ENCODE results near the gene TMEM132A. TPM values are rescaled to one million over a fixed set of nuclear protein-coding genes. Genes with fewer than 3 reads are reported as not detected.

The TMEM132A gene
- under 1 TPM; 0.68 to 0.73 TPM for total RNA-seq
- not detected for polyA plus RNA-seq

- Histone ChIP-seq H3K9me3 (ENCODE audit: low read length) (no peaks in the 10 kb centered on the region), H3K4me3 (ENCODE audit: low read length) (no peak within 1 kb of the TSS), H3K27ac (ENCODE audit: low read depth, low read length) (no peak within 1 kb of the TSS), H3K27me3 (ENCODE audit: insufficient read depth, low read length, poor library complexity, severe bottlenecking) (peaks cover 20% of the 10 kb centered on the region), H3K4me1 (ENCODE audit: insufficient read depth, low read length) (peaks cover 13% of the 10 kb centered on the region), H3K36me3 (ENCODE audit: insufficient read depth, low read length) (peaks cover 32% of the 10 kb centered on the region)
- Mint-ChIP-seq H3K4me3 (peak within 1 kb of the TSS; percentile 8 to 89 (median 70)), H3K27me3 (peaks cover 10 to 20% of the 10 kb centered on the region in 2 donors), H3K4me1 (peaks cover 14 to 24% (median 17%) of the 10 kb centered on the region in 3 donors), H3K27ac (peak within 1 kb of the TSS in 5 of 8 donors; percentile 18 to 56 (median 43)), H3K9me3 (no peaks in the 10 kb centered on the region), H3K36me3 (peaks cover 22 to 42% (median 25%) of the 10 kb centered on the region in 3 donors)
- ChIA-PET POLR2A (interaction anchor here (0.6 to 1.1 kb wide), 3 partner anchors 9 to 19 kb away, joined by 3 read pairs; no protein-coding TSS in a partner anchor), CTCF (interaction anchor here (1.0 to 1.3 kb wide), 3 partner anchors 25 to 264 kb away, joined by 3 read pairs; no protein-coding TSS in a partner anchor)
- DNase-seq, result no peak
Observed at GRCh38 chr11:60924110-60924905, at the start of gene TMEM132A. TSS of gene TMEM132A (plus strand) at chr11:60924460. CDS start at chr11:60924634, 174 bp downstream.

- no peaks in the 10 kb centered on the region for H3K9me3 Mint-ChIP-seq
- ChIA-PET POLR2A (no interaction called here), CTCF (interaction anchor here (1.0 to 1.9 kb wide), 3 partner anchors 12 to 23 kb away, joined by 3 to 7 read pairs (median 4); no protein-coding TSS in a partner anchor)
- Histone ChIP-seq H3K4me3 (ENCODE audit: low read length) (no peak overlapping the region), H3K36me3 (ENCODE audit: insufficient read depth, low read length) (peaks cover 9% of the 10 kb centered on the region), H3K27ac (ENCODE audit: low read depth, low read length) (no peak overlapping the region), H3K9me3 (ENCODE audit: low read length) (no peaks in the 10 kb centered on the region), H3K27me3 (ENCODE audit: insufficient read depth, low read length, poor library complexity, severe bottlenecking) (no peaks in the 10 kb centered on the region), H3K4me1 (ENCODE audit: insufficient read depth, low read length) (peaks cover 26% of the 10 kb centered on the region)
- H3K27ac Mint-ChIP-seq, result no peak overlapping the region
- peaks cover 14 to 35% (median 28%) of the 10 kb centered on the region in 3 donors for H3K4me1 Mint-ChIP-seq
- no peaks in the 10 kb centered on the region for H3K27me3 Mint-ChIP-seq
- DNase-seq, result no peak
- H3K36me3 Mint-ChIP-seq, result peaks cover 0 to 33% (median under 1%) of the 10 kb centered on the region in 3 donors
- H3K4me3 Mint-ChIP-seq, result no peak overlapping the region
Observed at GRCh38 chr11:60875366-60876167, 48.7 kb upstream of the TMEM132A start.

- Histone ChIP-seq H3K27me3 (ENCODE audit: insufficient read depth, low read length, poor library complexity, severe bottlenecking) (no peaks in the 10 kb centered on the region), H3K4me1 (ENCODE audit: insufficient read depth, low read length) (peaks cover 22% of the 10 kb centered on the region), H3K9me3 (ENCODE audit: low read length) (no peaks in the 10 kb centered on the region), H3K36me3 (ENCODE audit: insufficient read depth, low read length) (peaks cover 10% of the 10 kb centered on the region), H3K4me3 (ENCODE audit: low read length) (no peak overlapping the region), H3K27ac (ENCODE audit: low read depth, low read length) (no peak overlapping the region)
- ChIA-PET CTCF (interaction anchor here (1.9 kb wide), 1 partner anchor 23 kb away, joined by 7 read pairs; no protein-coding TSS in a partner anchor), POLR2A (no interaction called here)
- H3K27ac Mint-ChIP-seq, result no peak overlapping the region
- H3K4me1 Mint-ChIP-seq, result peaks cover 11 to 29% (median 23%) of the 10 kb centered on the region in 3 donors
- H3K9me3 Mint-ChIP-seq, result no peaks in the 10 kb centered on the region
- DNase-seq, result no peak
- H3K36me3 Mint-ChIP-seq, result peaks cover 0 to 39% (median 4%) of the 10 kb centered on the region in 3 donors
- no peak overlapping the region for H3K4me3 Mint-ChIP-seq
- H3K27me3 Mint-ChIP-seq, result no peaks in the 10 kb centered on the region
Observed at GRCh38 chr11:60876168-60876485, 48.1 kb upstream of the TMEM132A start.

GRCh38 chr11:60878245-60879101 is 45.8 kb upstream of the TMEM132A start:
- Histone ChIP-seq H3K36me3 (ENCODE audit: insufficient read depth, low read length) (peaks cover 10% of the 10 kb centered on the region), H3K4me3 (ENCODE audit: low read length) (no peak overlapping the region), H3K4me1 (ENCODE audit: insufficient read depth, low read length) (peaks cover under 1% of the 10 kb centered on the region), H3K9me3 (ENCODE audit: low read length) (no peaks in the 10 kb centered on the region), H3K27ac (ENCODE audit: low read depth, low read length) (no peak overlapping the region), H3K27me3 (ENCODE audit: insufficient read depth, low read length, poor library complexity, severe bottlenecking) (no peaks in the 10 kb centered on the region)
- ChIA-PET CTCF (interaction anchor here (1.0 to 1.6 kb wide), 2 partner anchors 9 to 23 kb away, joined by 3 read pairs; no protein-coding TSS in a partner anchor), POLR2A (interaction anchor here (0.9 kb wide), 1 partner anchor 10 kb away, joined by 3 read pairs; no protein-coding TSS in a partner anchor)
- H3K36me3 Mint-ChIP-seq, result peaks cover 0 to 59% (median 16%) of the 10 kb centered on the region in 3 donors
- H3K27ac Mint-ChIP-seq, result peak overlapping the region in 2 of 8 donors; percentile 18 to 69
- no peak overlapping the region for H3K4me3 Mint-ChIP-seq
- no peak for DNase-seq
- peaks cover 0 to 9% (median 5%) of the 10 kb centered on the region in 3 donors for H3K4me1 Mint-ChIP-seq
- no peaks in the 10 kb centered on the region for H3K9me3 Mint-ChIP-seq
- H3K27me3 Mint-ChIP-seq, result no peaks in the 10 kb centered on the region

- Mint-ChIP-seq H3K4me1 (peaks cover 2 to 8% (median 3%) of the 10 kb centered on the region in 3 donors), H3K4me3 (no peak overlapping the region), H3K36me3 (peaks cover 0 to 65% (median 19%) of the 10 kb centered on the region in 3 donors), H3K9me3 (no peaks in the 10 kb centered on the region), H3K27ac (no peak overlapping the region), H3K27me3 (no peaks in the 10 kb centered on the region)
- ChIA-PET CTCF (interaction anchor here (1.0 to 1.6 kb wide), 2 partner anchors 8 to 22 kb away, joined by 3 read pairs; no protein-coding TSS in a partner anchor), POLR2A (no interaction called here)
- no peaks in the 10 kb centered on the region for H3K9me3 ChIP-seq (ENCODE audit: low read length)
- H3K27ac ChIP-seq (ENCODE audit: low read depth, low read length), result no peak overlapping the region
- peaks cover 10% of the 10 kb centered on the region for H3K36me3 ChIP-seq (ENCODE audit: insufficient read depth, low read length)
- DNase-seq, result no peak
- no peaks in the 10 kb centered on the region for H3K27me3 ChIP-seq (ENCODE audit: insufficient read depth, low read length, poor library complexity, severe bottlenecking)
- H3K4me3 ChIP-seq (ENCODE audit: low read length), result no peak overlapping the region
- H3K4me1 ChIP-seq (ENCODE audit: insufficient read depth, low read length), result no peaks in the 10 kb centered on the region
Observed at GRCh38 chr11:60879104-60879503, 45.2 kb upstream of the TMEM132A start.

GRCh38 chr11:60879971-60880588 is 44.2 kb upstream of the TMEM132A start:
- Mint-ChIP-seq H3K4me3 (no peak overlapping the region), H3K4me1 (peaks cover 0 to 6% (median 2%) of the 10 kb centered on the region in 3 donors), H3K27me3 (no peaks in the 10 kb centered on the region), H3K27ac (peak overlapping the region in 1 of 8 donors; percentile 29), H3K36me3 (peaks cover 0 to 67% (median 21%) of the 10 kb centered on the region in 3 donors), H3K9me3 (no peaks in the 10 kb centered on the region)
- Histone ChIP-seq H3K27ac (ENCODE audit: low read depth, low read length) (no peak overlapping the region), H3K27me3 (ENCODE audit: insufficient read depth, low read length, poor library complexity, severe bottlenecking) (no peaks in the 10 kb centered on the region), H3K9me3 (ENCODE audit: low read length) (no peaks in the 10 kb centered on the region), H3K36me3 (ENCODE audit: insufficient read depth, low read length) (peaks cover 10% of the 10 kb centered on the region), H3K4me3 (ENCODE audit: low read length) (no peak overlapping the region), H3K4me1 (ENCODE audit: insufficient read depth, low read length) (no peaks in the 10 kb centered on the region)
- DNase-seq, result no peak
- ChIA-PET POLR2A (no interaction called here), CTCF (no interaction called here)

- H3K36me3 ChIP-seq (ENCODE audit: insufficient read depth, low read length), result peaks cover 10% of the 10 kb centered on the region
- H3K27ac ChIP-seq (ENCODE audit: low read depth, low read length), result no peak overlapping the region
- H3K4me1 Mint-ChIP-seq, result peaks cover 0 to 6% (median 2%) of the 10 kb centered on the region in 3 donors
- no peaks in the 10 kb centered on the region for H3K9me3 Mint-ChIP-seq
- no peaks in the 10 kb centered on the region for H3K27me3 ChIP-seq (ENCODE audit: insufficient read depth, low read length, poor library complexity, severe bottlenecking)
- CTCF ChIA-PET, result no interaction called here
- POLR2A ChIA-PET, result no interaction called here
- DNase-seq, result no peak
- H3K27me3 Mint-ChIP-seq, result no peaks in the 10 kb centered on the region
- H3K4me1 ChIP-seq (ENCODE audit: insufficient read depth, low read length), result no peaks in the 10 kb centered on the region
- H3K4me3 Mint-ChIP-seq, result no peak overlapping the region
- H3K27ac Mint-ChIP-seq, result peak overlapping the region in 4 of 8 donors; percentile 3 to 83 (median 52)
- H3K4me3 ChIP-seq (ENCODE audit: low read length), result no peak overlapping the region
- peaks cover 0 to 66% (median 21%) of the 10 kb centered on the region in 3 donors for H3K36me3 Mint-ChIP-seq
- no peaks in the 10 kb centered on the region for H3K9me3 ChIP-seq (ENCODE audit: low read length)
Observed at GRCh38 chr11:60880643-60881282, 43.5 kb upstream of the TMEM132A start.

All from CD8-positive, alpha-beta memory T cell (primary cell).